SK-N-MC (cell line): ENCODE results near the gene KAT6B.

Experiments
- EZH2 ChIP-seq: fragments of 200-600 bp; sonication (generic); IDR thresholded peaks from one replicate; pipeline ENCODE4 v1.6.1; 2017; ENCODE audit warnings: antibody characterized with exemption
- FOXP2 ChIP-seq: optimal IDR thresholded peaks from 2 replicates; pipeline ENCODE3; 2011; ENCODE audit warnings: mild to moderate bottlenecking, moderate library complexity; ENCODE audit not compliant: insufficient read depth; ENCODE audit errors: extremely low read length, control extremely low read depth
- POLR2AphosphoS5 ChIP-seq: IDR thresholded peaks from 2 replicates; pipeline ENCODE4 v1.6.1; 2012; ENCODE audit warnings: mild to moderate bottlenecking, low read depth, low read length, borderline replicate concordance

- TF ChIP-seq FOXP2 (no peak), POLR2AphosphoS5 (no peak), EZH2 (no peak)
Observed at GRCh38 chr10:74867351-74867750, 41.0 kb downstream of the KAT6B start.
